Lung (tissue), 12 donors: Measurements from ENCODE around the gene FAM234A. TPM values are rescaled to one million over a fixed set of nuclear protein-coding genes. Genes with fewer than 3 reads are reported as not detected.
A peak's percentile ranks its signal among the peaks of the same experiment; 100 is the strongest.
"Not testable (repeated sequence)": the region's sequence is repeated elsewhere in the genome, so short reads cannot be mapped to it uniquely, and the experiment has no call there.

Experiments used
- ATAC-seq: fragments of 200-7000 bp; cut with Tn5 transposase; one replicate; pipeline ENCODE4 v1.9.1; 2020; ENCODE audit warnings: moderate number of reproducible peaks; ENCODE audit not compliant: insufficient read depth, low FRiP score
- DNase-seq, 3 donors: peaks; one replicate each; pipeline ENCODE4 v3.0.0-alpha.2; 2013 to 2017
- H3K27ac ChIP-seq, 2 donors: one replicate each; pipeline ENCODE4 v1.5.1; 2013; ENCODE audit warnings: mild to moderate bottlenecking in 2 of 2, moderate library complexity in 2 of 2, control low read depth in 1 of 2, inconsistent platforms in 1 of 2, low read depth in 1 of 2, low read length in 1 of 2
- H3K27me3 ChIP-seq, 3 donors: one replicate each; pipeline ENCODE4 v1.5.1; 2013; ENCODE audit warnings: low read length in 2 of 3; ENCODE audit not compliant: control insufficient read depth in 3 of 3, insufficient read depth in 3 of 3
- H3K36me3 ChIP-seq, 4 donors: one replicate each; pipeline ENCODE4 v1.5.1; 2013; ENCODE audit warnings: low read length in 4 of 4, mild to moderate bottlenecking in 1 of 4, moderate library complexity in 1 of 4; ENCODE audit not compliant: control insufficient read depth in 4 of 4, insufficient read depth in 4 of 4
- H3K4me1 ChIP-seq, 5 donors: one replicate each; pipeline ENCODE4 v1.5.1; 2013; ENCODE audit warnings: low read length in 5 of 5, mild to moderate bottlenecking in 2 of 5, moderate library complexity in 1 of 5; ENCODE audit not compliant: control insufficient read depth in 5 of 5, insufficient read depth in 5 of 5
- H3K4me3 ChIP-seq: one replicate; pipeline ENCODE4 v1.5.1; 2013; ENCODE audit warnings: mild to moderate bottlenecking, control low read depth, moderate library complexity
- H3K9ac ChIP-seq, 2 donors: one replicate each; pipeline ENCODE4 v1.5.1; 2013; ENCODE audit warnings: low read length in 2 of 2, control low read depth in 1 of 2; ENCODE audit not compliant: insufficient read depth in 1 of 2
- H3K9me3 ChIP-seq, 4 donors: one replicate each; pipeline ENCODE4 v1.5.1; 2013; ENCODE audit warnings: low read length in 3 of 4, mild to moderate bottlenecking in 1 of 4, moderate library complexity in 1 of 4; ENCODE audit not compliant: control insufficient read depth in 4 of 4, insufficient read depth in 3 of 4
- CTCF ChIP-seq: IDR thresholded peaks from 2 replicates; pipeline ENCODE4 v1.5.1; 2012; ENCODE audit warnings: mild to moderate bottlenecking; ENCODE audit errors: control extremely low read depth, extremely low read depth
- WGBS, 2 donors: extraction: QIAGEN DNeasy Blood & Tissue Kit; methylation state at CpG; one replicate each; pipeline ENCODE4 v1.1.7; 2013; 5-methylcytosine and 5-hydroxymethylcytosine counted together
- polyA plus RNA-seq, 2 donors: library from polyadenylated mRNA; stranded (reverse); fragments of 200-250 nt; gene quantifications; one replicate each; pipeline ENCODE4 v1.2.1, GENCODE V29; 2013
- total RNA-seq, 2 donors: library from RNA; depleted of rRNA in 1 of 2; stranded (reverse); fragments of >200 nt in 1 of 2; gene quantifications; one replicate each; pipeline ENCODE4 v1.2.1, GENCODE V29; 2014 to 2021
- donor health status: control.
- donor health status: control.
- donor health status: Bipolar disorder and iron deficiency.
- donor health status: healthy.
- donor health status: DM: yes; HTN: yes; CAD: no.

The FAM234A gene
- total and polyA plus RNA-seq, 4 donors = 41.5 to 78.5 (median 59.7) TPM

- ATAC-seq = peak; percentile 95
- peak; percentile 92 to 94 (median 93) for DNase-seq
- no peak for TF ChIP-seq CTCF
- peaks cover 0 to 2% (median 0%) of the 10 kb centered on the region in 4 donors for H3K9me3 ChIP-seq
- H3K27ac ChIP-seq = peak within 1 kb of the TSS; percentile 98 to 99
- H3K4me3 ChIP-seq = peak within 1 kb of the TSS; percentile 92
- peaks cover 9 to 25% (median 17%) of the 10 kb centered on the region in 4 donors for H3K36me3 ChIP-seq
- H3K4me1 ChIP-seq = peaks cover 3 to 16% (median 5%) of the 10 kb centered on the region in 5 donors
- peak within 1 kb of the TSS; percentile 61 to 79 for H3K9ac ChIP-seq
- H3K27me3 ChIP-seq = no peaks in the 10 kb centered on the region
- whole genome bisulfite sequencing, 2 donors = 1% methylated on average over 80 to 88 of the region's 88 CpGs
Observed at GRCh38 chr16:228852-229730, 5.5 kb upstream of the FAM234A start, which contains the start of gene LUC7L. Gene LUC7L, minus strand, starts transcription at chr16:229449. Its CDS starts 110 bp downstream, at chr16:229339.

- peaks cover 8 to 23% (median 16%) of the 10 kb centered on the region in 4 donors for H3K36me3 ChIP-seq
- DNase-seq = no peak
- ATAC-seq = no peak
- 81 to 86% methylated on average over 22 of the region's 22 CpGs for WGBS, 2 donors
- no peak overlapping the region for H3K9ac ChIP-seq
- peaks cover 3 to 16% (median 5%) of the 10 kb centered on the region in 5 donors for H3K4me1 ChIP-seq
- peaks cover 0 to 2% (median 0%) of the 10 kb centered on the region in 4 donors for H3K9me3 ChIP-seq
- H3K27me3 ChIP-seq = no peaks in the 10 kb centered on the region
- H3K27ac ChIP-seq = peak overlapping the region in 1 of 2 donors; percentile 98
- H3K4me3 ChIP-seq = no peak overlapping the region
- TF ChIP-seq CTCF = no peak
Observed at GRCh38 chr16:229731-230281, 4.8 kb upstream of the FAM234A start.

- not testable (repeated sequence) for ATAC-seq, H3K4me3 ChIP-seq, DNase-seq, H3K9ac ChIP-seq, H3K9me3 ChIP-seq, H3K27me3 ChIP-seq, H3K27ac ChIP-seq
- H3K4me1 ChIP-seq = peaks cover 3 to 18% (median 5%) of the 10 kb centered on the region in 5 donors
- peaks cover 5 to 21% (median 14%) of the 10 kb centered on the region in 4 donors for H3K36me3 ChIP-seq
- WGBS, 2 donors = 95% methylated on average over 18 of the region's 18 CpGs
Observed at GRCh38 chr16:230351-230750, 4.3 kb upstream of the FAM234A start.

GRCh38 chr16:230949-231348 lies 3.7 kb upstream of the FAM234A start:
- TF ChIP-seq CTCF = no peak
- Histone ChIP-seq H3K9me3 (peaks cover 0 to 2% (median 0%) of the 10 kb centered on the region in 4 donors), H3K4me1 (peaks cover 3 to 23% (median 5%) of the 10 kb centered on the region in 5 donors), H3K27me3 (no peaks in the 10 kb centered on the region), H3K36me3 (peaks cover 5 to 18% (median 11%) of the 10 kb centered on the region in 4 donors), H3K4me3 (no peak overlapping the region), H3K27ac (no peak overlapping the region), H3K9ac (no peak overlapping the region)
- WGBS, 2 donors = 79 to 84% methylated on average over 22 of the region's 22 CpGs
- no peak for DNase-seq
- no peak for ATAC-seq
